DND-41 (cell line): ENCODE data around the gene TMEM38B.

Source experiments
- ATAC-seq: fragments of 200-7000 bp; cut with Tn5 transposase; 3 replicates; pipeline ENCODE4 v1.9.1; 2021; ENCODE audit warnings: low read depth; ENCODE audit not compliant: insufficient read depth
- DNase-seq: peaks from one replicate; pipeline ENCODE4 v3.0.0-alpha.2; 2020
- H2AFZ ChIP-seq: 2 replicates; pipeline ENCODE4 v1.6.0; 2012; ENCODE audit warnings: low read depth, low read length
- H3K27ac ChIP-seq: 2 replicates; pipeline ENCODE4 v1.5.1; 2012; ENCODE audit warnings: low read length, inconsistent platforms
- H3K27me3 ChIP-seq: fragments of 200-600 bp; sonication (generic); 2 replicates; pipeline ENCODE4 v1.6.0; 2012; ENCODE audit warnings: low read length, mild to moderate bottlenecking, inconsistent platforms; ENCODE audit not compliant: insufficient read depth, poor library complexity
- H3K36me3 ChIP-seq: 2 replicates; pipeline ENCODE4 v1.5.1; 2012; ENCODE audit warnings: low read length, inconsistent platforms; ENCODE audit not compliant: insufficient read depth
- H3K4me1 ChIP-seq: 2 replicates; pipeline ENCODE4 v1.5.1; 2012; ENCODE audit warnings: mild to moderate bottlenecking, low read length; ENCODE audit not compliant: insufficient read depth
- H3K4me2 ChIP-seq: 2 replicates; pipeline ENCODE4 v1.6.0; 2012; ENCODE audit warnings: mild to moderate bottlenecking, moderate library complexity, low read length, inconsistent platforms; ENCODE audit not compliant: insufficient read depth
- H3K4me3 ChIP-seq, 2 experiments: fragments of 200-600 bp in 1 of 2; shearing (Covaris generic) in 1 of 2; 2 replicates each; pipeline ENCODE4 v1.5.1; 2012 to 2016; ENCODE audit warnings: inconsistent platforms in 2 of 2, low read length in 2 of 2, mild to moderate bottlenecking in 2 of 2, low read depth in 1 of 2, moderate library complexity in 1 of 2
- H3K79me2 ChIP-seq: 2 replicates; pipeline ENCODE4 v1.6.0; 2012; ENCODE audit warnings: low read length, inconsistent platforms; ENCODE audit not compliant: insufficient read depth
- H3K9ac ChIP-seq: 2 replicates; pipeline ENCODE4 v1.6.0; 2012; ENCODE audit warnings: low read depth, mild to moderate bottlenecking, inconsistent platforms, low read length, moderate library complexity
- H3K9me3 ChIP-seq: 2 replicates; pipeline ENCODE4 v1.5.1; 2012; ENCODE audit warnings: low read length, moderate library complexity, mild to moderate bottlenecking, inconsistent platforms; ENCODE audit not compliant: insufficient read depth, severe bottlenecking
- H4K20me1 ChIP-seq: 2 replicates; pipeline ENCODE4 v1.6.0; 2012; ENCODE audit warnings: low read length; ENCODE audit not compliant: insufficient read depth
- EZH2 ChIP-seq: IDR thresholded peaks from 3 replicates; pipeline ENCODE4 v1.6.1; 2012; ENCODE audit warnings: borderline replicate concordance, low read depth, mild to moderate bottlenecking, moderate library complexity, low read length, inconsistent platforms; ENCODE audit not compliant: severe bottlenecking
- TF ChIP-seq, protein P1 (sequence below): IDR thresholded peaks from 2 replicates; pipeline ENCODE4 v1.5.1; 2012; ENCODE audit warnings: borderline replicate concordance, low read length, moderate library complexity, mild to moderate bottlenecking; ENCODE audit not compliant: poor library complexity, severe bottlenecking; ENCODE audit errors: extremely low read depth

Gene TMEM38B

DNA sequence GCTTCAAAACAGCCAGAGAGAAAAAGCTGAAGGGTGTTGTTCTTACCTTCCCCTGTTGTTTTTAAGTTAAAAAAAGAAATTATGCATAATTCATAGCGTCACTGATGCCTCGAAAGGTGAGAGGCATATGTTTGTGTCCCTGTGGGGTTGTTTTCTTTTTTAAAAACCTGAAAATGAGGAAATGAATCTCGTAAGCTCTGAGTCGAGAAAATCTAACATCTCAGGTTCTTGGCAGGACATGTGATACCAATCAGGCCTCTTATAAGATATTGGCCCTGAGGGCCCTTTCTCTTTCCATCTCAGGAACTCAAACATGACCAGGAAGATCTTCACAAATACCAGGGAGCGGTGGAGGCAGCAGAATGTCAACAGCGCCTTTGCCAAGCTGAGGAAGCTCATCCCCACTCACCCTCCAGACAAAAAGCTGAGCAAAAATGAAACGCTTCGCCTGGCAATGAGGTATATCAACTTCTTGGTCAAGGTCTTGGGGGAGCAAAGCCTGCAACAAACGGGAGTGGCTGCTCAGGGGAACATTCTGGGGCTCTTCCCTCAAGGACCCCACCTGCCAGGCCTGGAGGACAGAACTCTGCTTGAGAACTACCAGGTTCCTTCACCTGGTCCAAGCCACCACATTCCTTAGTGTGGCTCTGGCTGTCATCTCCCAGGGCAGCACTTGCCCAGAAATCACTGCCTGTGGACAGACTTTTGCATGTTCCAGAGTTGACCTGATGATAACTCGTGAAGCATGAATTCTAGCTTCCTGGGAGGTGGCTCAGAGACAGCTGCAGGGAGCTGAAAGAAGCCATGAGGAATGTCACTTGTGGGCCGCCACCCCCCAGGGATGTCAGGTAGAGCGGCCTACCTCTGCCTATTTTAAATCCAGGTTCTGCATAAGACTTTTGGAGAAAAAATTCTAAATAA lies 31.9 kb upstream of the TMEM38B start, which contains the start of gene TAL2:
Gene TAL2, plus strand, starts transcription at position 274 of the 921 bp plus-strand sequence. Its CDS starts 40 bp downstream, at position 314.
- ATAC-seq (no peak), DNase-seq (no peak)
- no peak for TF ChIP-seq EZH2
- TF ChIP-seq, protein P1, sequence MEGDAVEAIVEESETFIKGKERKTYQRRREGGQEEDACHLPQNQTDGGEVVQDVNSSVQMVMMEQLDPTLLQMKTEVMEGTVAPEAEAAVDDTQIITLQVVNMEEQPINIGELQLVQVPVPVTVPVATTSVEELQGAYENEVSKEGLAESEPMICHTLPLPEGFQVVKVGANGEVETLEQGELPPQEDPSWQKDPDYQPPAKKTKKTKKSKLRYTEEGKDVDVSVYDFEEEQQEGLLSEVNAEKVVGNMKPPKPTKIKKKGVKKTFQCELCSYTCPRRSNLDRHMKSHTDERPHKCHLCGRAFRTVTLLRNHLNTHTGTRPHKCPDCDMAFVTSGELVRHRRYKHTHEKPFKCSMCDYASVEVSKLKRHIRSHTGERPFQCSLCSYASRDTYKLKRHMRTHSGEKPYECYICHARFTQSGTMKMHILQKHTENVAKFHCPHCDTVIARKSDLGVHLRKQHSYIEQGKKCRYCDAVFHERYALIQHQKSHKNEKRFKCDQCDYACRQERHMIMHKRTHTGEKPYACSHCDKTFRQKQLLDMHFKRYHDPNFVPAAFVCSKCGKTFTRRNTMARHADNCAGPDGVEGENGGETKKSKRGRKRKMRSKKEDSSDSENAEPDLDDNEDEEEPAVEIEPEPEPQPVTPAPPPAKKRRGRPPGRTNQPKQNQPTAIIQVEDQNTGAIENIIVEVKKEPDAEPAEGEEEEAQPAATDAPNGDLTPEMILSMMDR, result no peak
- Histone ChIP-seq H3K4me2 (no peak within 1 kb of the TSS), H3K4me1 (no peaks in the 10 kb centered on the region), H3K79me2 (no peaks in the 10 kb centered on the region), H3K9me3 (no peaks in the 10 kb centered on the region), H3K27ac (no peak within 1 kb of the TSS), H4K20me1 (no peaks in the 10 kb centered on the region), H3K36me3 (no peaks in the 10 kb centered on the region), H3K4me3 (no peak within 1 kb of the TSS), H3K9ac (no peak within 1 kb of the TSS), H3K27me3 (no peaks in the 10 kb centered on the region), H2AFZ (no peak within 1 kb of the TSS)

DNA sequence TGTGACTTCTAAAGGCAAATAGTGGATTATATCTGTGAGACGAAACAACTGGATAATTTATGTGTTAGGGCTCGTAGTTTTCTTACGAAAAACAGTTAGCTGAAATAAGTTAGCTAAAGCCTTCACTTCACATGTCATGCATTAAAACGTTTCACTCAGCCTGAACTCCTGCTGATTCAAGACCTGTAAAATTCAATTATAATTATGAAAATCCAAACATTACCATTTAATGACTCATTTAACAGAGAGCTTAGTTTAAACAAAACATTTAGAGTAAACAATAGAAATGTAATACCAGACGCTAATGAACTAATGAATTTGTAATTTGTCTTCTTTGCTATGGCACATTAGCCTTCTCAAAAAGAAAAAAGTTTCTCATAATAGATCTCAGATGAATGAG lies 30.4 kb upstream of the TMEM38B start:
- H3K27me3 ChIP-seq, result no peaks in the 10 kb centered on the region
- no peaks in the 10 kb centered on the region for H3K4me1 ChIP-seq
- no peaks in the 10 kb centered on the region for H4K20me1 ChIP-seq
- H2AFZ ChIP-seq, result no peak overlapping the region
- no peaks in the 10 kb centered on the region for H3K79me2 ChIP-seq
- no peak for DNase-seq
- TF ChIP-seq, protein P1, result no peak
- TF ChIP-seq EZH2, result no peak
- no peak overlapping the region for H3K9ac ChIP-seq
- ATAC-seq, result no peak
- H3K9me3 ChIP-seq, result no peaks in the 10 kb centered on the region
- H3K36me3 ChIP-seq, result no peaks in the 10 kb centered on the region
- no peak overlapping the region for H3K4me2 ChIP-seq
- no peak overlapping the region for H3K27ac ChIP-seq
- H3K4me3 ChIP-seq, result no peak overlapping the region

DNA sequence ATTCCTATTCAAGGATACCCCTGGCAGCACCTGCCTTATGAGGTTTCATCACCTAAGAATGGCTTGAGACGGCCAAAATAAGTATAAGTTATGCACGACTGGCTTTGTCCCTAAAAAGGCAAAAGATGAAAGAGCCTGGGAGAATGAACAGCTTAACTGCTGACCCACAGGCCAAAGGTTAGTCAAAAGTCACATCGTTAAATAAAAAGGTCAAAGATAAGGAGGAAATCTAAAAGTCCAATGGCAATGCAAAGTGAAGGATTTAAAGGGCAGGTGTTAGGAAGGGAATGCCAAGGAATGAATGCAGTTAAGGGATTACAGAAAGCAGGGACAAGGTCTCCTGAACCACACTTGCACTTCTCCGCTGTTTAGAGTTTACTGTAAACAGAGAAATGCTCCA lies 26.5 kb upstream of the TMEM38B start:
- no peaks in the 10 kb centered on the region for H3K4me1 ChIP-seq
- DNase-seq (no peak), ATAC-seq (no peak)
- TF ChIP-seq, protein P1, result no peak
- no peak for TF ChIP-seq EZH2
- no peaks in the 10 kb centered on the region for H3K79me2 ChIP-seq
- no peak overlapping the region for H3K4me3 ChIP-seq
- H2AFZ ChIP-seq, result no peak overlapping the region
- H4K20me1 ChIP-seq, result no peaks in the 10 kb centered on the region
- no peak overlapping the region for H3K9ac ChIP-seq
- H3K9me3 ChIP-seq, result no peaks in the 10 kb centered on the region
- no peak overlapping the region for H3K27ac ChIP-seq
- no peaks in the 10 kb centered on the region for H3K27me3 ChIP-seq
- H3K4me2 ChIP-seq, result no peak overlapping the region
- no peaks in the 10 kb centered on the region for H3K36me3 ChIP-seq
